GM04503 (cell line): ENCODE results near the gene CSF2RB.

Source experiments
- DNase-seq: peaks from one replicate; pipeline ENCODE4 v3.0.0-alpha.2; 2012; ENCODE audit warnings: low read depth

CSF2RB gene

DNA sequence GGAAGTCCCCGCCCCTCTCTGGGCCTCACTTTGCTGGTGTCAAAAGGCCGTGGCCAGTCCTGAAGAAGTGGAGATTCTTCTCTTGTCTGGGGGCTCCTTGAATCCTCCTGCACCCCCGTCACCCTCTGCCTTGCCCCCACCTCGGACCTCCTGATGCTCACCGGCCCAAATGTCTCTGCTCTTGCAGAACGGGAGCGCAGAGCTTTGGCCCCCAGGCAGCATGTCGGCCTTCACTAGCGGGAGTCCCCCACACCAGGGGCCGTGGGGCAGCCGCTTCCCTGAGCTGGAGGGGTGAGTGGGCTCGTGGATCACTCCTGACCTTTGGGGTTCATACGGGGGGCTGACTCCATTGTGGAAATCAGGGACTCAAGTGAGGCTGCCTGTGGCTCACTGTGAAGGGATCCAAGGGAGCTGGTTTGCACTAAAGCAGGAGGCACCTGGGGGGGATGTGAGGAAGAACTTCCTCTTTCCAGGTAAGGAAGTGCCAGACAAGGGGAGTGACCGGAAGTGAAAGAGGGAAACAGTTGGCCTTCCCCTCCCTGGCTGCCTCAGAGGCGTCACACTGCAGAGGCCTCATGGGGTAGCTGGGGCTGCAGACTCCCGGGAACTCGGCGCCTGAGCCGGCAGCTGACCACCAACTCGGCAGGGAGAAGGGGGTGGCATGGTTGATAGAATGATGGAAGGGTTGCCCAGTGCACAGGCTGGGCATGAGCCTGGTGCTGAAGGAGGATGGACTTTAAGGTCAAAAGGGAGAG, 23.1 kb downstream of the CSF2RB start:
- no peak for DNase-seq

DNA sequence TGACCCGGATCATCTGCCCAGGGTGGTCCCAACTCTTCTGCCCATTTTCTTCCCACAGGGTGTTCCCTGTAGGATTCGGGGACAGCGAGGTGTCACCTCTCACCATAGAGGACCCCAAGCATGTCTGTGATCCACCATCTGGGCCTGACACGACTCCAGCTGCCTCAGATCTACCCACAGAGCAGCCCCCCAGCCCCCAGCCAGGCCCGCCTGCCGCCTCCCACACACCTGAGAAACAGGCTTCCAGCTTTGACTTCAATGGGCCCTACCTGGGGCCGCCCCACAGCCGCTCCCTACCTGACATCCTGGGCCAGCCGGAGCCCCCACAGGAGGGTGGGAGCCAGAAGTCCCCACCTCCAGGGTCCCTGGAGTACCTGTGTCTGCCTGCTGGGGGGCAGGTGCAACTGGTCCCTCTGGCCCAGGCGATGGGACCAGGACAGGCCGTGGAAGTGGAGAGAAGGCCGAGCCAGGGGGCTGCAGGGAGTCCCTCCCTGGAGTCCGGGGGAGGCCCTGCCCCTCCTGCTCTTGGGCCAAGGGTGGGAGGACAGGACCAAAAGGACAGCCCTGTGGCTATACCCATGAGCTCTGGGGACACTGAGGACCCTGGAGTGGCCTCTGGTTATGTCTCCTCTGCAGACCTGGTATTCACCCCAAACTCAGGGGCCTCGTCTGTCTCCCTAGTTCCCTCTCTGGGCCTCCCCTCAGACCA, 24.0 kb downstream of the CSF2RB start:
- no peak for DNase-seq

DNA sequence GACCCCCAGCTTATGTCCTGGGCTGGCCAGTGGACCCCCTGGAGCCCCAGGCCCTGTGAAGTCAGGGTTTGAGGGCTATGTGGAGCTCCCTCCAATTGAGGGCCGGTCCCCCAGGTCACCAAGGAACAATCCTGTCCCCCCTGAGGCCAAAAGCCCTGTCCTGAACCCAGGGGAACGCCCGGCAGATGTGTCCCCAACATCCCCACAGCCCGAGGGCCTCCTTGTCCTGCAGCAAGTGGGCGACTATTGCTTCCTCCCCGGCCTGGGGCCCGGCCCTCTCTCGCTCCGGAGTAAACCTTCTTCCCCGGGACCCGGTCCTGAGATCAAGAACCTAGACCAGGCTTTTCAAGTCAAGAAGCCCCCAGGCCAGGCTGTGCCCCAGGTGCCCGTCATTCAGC, 24.6 kb downstream of the CSF2RB start:
- DNase-seq, result no peak

DNA sequence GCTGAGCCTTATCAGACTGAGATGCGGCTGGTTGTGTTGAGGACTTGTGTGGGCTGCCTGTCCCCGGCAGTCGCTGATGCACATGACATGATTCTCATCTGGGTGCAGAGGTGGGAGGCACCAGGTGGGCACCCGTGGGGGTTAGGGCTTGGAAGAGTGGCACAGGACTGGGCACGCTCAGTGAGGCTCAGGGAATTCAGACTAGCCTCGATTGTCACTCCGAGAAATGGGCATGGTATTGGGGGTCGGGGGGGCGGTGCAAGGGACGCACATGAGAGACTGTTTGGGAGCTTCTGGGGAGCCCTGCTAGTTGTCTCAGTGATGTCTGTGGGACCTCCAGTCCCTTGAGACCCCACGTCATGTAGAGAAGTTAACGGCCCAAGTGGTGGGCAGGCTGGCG, 25.5 kb downstream of the CSF2RB start:
- no peak for DNase-seq

DNA sequence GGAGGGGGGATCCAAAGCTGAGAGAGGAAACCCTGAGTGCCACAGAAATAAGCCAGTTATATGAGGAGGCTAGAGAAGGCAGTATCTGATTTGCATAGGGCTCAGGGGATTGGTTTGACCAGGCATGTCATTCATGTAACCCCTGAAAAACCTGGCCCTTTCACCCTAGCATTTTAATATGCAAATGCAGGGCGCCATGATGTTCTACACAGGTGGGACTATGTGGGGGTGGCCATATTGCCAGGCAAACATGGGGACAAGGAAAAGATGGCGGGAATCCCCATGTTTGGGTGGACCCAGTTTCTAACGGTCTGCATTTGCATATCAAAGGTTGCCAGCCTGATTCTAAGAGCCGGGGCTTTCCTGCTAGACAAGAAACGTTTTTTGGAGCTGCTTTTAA, 27.2 kb downstream of the CSF2RB start:
- no peak for DNase-seq

DNA sequence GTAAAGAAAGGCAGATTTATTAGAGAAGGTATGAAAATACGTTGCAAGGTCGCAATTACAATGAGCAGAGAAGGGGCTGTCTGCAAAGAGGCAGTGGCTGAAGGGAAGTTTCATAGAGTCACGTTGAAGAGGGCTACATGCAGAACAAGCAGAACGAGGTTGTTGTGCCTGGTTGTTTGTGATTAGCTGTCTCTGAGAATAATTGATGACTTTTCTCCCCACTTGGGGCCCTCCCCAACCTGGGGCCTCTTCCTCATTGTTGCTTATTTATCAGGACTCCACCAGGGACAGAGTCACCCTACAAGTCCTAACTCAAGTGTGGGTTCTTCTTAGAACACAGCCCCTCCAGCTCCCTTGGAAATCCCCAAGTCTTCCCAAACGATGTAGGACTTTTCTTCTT, 29.1 kb downstream of the CSF2RB start:
- DNase-seq, result no peak

DNA sequence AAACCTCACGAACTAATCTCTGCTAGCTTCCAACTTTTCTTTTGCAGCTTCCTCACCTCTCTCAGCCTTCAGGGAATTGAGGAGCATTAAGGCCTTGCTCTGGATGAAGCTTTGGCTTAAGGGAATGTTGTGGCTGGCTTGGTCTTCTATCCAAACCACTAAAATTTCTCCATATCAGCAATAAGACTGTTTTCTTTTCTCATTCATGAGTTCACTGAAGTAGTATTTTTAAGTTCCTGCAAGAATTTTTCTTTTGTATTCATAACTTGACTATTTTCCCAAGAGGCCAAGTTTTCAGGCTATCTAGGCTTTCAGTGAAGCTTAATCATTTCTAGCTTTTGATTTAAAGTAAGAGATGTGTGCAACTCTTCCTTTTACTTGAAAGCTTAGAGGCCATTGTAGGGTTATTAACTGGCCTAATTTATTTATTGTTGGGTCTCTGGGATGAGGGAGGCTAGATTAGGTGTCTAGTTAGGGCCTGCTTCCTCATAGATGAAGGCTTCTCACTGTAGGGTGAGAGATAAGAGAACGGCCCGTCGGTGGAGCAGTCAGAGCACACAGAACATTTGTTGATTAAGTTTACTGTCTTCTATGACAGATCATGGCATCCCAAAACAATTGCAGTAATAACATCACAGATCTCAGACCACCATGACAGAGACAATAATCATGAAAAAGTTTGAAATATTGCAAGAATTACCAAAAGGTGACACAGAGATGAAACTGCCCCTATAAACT, 33.2 kb downstream of the CSF2RB start:
- no peak for DNase-seq

DNA sequence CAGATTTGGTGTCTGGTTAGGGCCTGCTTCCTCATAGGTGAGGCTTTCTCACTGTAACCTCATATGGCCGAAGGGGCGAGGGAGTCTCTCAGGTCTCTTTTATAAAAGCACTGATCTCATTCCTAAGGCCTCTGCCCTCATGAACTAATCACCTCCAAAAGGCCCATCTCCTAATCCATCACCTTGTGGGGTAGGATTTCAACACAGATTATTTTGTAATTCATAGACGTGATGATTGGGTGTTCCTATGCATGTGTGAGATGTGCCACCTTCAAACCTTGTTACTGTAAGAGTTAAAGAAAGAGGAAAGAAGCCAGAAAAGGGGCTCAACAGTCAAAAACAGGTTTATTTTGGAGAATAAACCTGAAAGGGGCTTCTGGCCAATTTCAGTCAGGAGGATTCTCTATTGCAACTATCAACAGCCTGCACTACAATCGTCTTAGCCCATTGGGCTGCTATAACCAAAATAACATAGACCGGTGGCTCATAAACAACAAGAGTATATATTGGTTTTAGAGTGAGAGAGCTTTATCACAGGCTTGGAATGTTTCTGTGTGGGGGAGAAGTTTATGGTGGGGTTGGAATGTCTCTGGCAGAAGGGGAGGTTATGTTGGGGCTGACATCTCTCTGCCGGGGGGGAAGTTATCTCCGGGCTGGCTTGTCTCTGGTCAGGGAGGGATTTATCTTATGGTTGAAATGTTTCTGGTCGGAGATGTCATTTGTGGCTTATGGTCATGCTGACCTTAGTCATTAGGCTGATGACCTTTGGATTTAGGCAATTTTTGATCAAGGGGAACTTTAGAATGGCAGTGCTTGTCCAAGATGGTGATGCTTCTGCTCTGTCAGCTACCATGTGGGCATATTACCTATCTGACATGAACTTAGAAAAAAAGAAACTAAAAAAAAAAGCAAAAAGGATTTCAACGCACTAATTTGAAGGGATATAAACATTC, 35.1 kb downstream of the CSF2RB start:
- no peak for DNase-seq

DNA sequence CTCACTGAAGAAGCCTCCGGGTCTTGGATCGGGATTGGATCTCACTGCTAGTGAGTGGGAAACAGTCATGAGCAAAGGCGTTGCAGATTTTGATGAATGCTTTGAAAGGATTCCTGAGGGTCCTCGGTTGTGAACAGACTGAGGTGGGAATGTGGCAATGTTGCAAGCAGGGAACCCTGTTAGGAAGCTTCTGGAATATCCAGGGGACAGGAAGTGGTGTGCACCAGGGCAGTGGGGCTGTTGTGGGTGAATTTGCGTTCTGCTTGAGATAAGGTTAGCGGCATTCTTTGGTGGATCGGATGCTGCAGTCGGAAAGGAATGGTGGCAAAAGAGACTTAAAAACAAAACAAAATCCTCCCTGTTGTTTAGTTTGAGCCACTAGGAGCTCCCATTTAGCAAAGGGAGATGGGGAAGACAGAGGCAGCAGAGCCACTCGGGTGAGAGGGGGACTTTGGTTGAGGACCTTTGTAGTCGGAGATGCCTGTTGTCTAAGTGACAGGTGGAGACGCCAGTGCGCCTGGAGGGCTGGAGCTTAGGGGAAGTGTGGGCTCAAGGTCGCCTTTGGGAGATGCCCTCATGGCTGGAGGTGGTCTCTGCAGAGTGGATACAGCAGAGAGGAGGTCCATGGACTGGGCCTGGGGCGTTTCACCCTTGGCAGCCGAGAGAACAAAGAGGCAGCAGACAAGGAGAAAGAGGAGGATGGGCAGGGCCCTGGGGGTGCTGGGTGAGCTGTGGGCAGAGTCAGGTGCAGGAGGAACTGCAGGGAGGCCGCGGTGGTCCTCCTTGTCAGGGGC, 37.6 kb downstream of the CSF2RB start:
- no peak for DNase-seq

DNA sequence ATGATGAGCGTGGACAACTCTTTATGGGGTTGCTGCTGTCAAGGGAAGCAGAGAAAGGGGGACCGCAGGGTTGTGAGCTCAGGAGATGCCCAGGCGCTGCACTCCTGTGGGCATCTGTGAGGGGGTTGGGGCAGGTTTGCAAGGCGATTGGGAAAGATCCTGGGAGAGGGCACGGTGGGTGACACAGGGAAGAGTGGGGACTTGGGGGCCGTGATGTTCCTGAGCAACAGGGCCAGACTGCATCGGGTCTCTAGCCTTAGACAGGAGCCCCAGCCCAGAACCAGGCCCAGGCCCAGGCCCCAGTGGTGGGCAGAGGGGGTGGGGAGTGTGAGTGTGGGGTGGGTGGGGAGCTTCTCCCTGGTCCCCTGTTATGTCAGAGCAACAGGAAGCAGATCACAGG, 38.3 kb downstream of the CSF2RB start:
- DNase-seq, result no peak

DNA sequence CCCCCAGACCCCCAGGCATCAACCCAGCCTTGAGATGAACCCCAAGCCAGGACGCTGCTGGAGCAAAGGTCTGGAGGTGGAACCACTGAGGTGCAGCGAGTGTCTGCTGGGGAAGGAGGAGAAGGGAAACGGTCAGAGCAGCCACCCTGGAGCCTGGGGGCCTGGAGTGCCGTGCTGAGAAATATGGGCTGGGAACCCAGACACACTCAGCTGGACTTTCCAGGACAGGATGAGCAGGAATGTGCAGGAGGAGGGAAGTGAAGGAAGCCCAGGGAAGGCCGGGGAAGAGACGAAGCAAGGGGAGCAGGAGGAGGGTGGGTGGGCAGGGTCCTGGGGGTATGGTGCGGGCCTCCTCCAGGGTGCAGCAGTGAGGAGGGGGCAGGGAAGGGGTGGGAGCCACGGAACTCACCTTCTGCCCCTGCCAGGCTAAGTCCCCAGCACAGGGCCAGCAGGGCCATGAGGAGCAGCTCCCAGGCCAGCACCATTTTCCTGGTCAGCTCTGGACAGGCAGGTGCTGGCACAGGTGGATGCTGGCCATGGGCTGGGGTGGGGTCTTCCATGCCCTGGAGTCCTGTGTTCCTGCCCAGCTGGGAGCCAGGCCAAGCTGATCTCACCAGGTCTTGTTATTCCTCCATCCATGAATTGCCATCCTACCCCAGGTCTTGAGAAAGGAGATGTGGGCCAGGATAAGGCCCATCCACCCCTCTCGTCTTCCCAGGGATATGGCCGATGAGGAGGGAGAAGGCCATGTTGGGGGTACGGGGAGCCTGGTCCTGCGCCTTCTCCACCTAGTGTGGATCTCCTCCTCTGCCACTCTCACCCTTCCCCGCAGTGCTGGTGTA, 40.0 kb downstream of the CSF2RB start:
- no peak for DNase-seq

DNA sequence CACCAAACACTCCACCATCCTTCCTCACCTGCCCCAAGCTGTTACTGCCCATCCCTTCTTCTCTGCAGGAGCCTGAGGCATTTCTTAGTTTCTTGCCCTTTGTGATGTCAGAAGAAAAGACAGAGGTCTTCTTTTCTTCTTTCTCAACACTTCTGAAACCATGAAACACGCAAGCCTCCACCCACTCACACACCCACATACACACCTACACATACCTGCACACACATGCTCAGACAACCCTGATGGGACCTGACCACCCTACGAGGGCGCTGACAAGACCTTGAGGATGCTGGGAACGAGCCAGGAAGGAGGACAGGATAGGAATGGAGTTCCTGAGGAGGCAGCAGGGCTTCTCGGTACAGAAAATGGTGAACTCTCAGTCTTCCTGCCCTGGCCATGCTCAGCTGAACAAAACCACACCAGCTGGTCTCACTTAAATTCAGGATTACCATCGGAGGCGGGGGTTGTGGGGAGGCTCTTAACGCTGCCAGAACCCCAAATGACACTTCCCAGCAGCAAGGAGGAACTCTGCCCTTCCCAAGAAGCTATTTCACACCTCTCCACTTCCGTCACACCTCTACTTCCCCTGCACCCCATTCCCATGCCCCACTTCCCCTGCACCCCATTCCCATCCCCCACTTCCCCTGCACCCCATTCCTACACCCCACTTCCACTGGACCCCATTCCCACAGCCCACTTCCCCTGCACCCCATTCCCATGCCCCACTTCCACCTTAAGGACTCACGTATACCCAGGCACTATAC, 41.0 kb downstream of the CSF2RB start:
- no peak for DNase-seq

DNA sequence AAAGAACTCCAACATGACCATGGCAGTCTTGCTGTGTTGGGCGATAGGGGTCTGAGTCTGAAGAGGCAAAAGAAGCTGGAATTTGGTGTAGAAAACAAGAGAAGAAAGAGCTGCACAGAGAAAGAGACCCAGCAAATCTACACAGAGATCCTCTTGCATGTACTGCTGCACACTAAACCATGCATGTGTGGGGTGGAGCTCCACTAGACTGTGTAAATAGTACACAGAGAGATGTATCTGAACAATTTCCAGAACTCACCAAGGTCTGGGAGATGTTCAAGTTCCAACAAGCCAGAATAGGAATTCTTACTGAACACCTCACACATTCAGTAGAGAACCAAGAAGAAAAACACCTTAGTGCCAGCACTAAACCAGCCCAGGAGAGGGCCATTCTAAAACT, 42.3 kb downstream of the CSF2RB start:
- no peak for DNase-seq

DNA sequence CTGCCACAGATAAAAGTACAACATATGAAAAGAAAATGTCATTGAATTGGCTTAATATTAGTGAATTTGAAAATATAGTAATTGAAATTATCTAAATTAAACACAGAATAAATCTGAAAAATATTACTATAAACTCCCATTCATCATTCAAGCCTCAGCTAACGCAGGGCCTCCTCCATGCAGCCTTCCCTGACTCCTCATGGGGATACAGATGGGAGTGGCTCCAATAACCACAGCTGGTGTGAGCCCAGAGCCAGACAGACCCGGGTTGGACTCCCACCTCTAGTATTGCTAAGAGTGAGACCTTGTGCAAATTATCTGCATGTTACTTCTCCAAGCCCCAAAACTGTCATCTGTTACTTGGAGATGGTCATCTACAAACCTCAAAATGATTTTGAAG, 44.9 kb downstream of the CSF2RB start:
- no peak for DNase-seq

DNA sequence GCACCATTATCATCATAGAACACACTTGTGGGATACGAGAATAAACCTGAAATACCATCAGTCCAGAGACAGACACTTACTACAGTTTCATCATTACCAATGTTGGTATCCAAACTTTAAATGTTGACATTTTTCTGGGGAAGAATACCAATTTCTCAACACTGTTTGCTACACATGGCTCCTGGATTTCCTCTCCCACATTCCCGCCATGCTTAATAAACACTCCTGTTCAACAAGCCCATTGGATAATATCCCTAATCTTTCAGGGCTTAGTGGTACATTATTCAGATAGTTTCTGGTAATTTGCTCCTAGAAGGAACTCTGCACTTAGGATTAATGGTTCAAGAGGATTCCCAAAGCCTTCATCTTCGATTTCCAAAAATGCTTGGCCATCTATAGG, 48.2 kb downstream of the CSF2RB start:
- DNase-seq, result no peak

DNA sequence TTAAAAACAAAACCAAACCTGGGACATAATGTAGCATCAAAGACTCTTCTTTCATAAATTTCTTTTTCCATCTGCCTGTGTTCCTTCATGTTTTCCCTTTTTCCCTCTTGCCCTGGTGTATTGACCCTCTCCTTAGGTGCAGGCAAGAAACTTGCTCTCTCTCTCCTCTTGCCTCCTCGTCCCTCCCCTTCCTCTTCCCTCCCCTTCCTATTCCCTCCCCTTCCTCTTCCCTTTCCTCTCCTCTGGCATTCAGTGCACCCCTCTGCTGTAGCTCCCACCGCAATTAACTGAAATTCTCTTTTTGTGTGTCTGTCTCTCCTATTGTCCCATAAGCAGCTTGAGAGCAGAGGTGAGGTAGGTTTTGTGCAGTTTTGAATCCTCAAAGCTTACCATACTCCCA, 49.9 kb downstream of the CSF2RB start:
- DNase-seq, result no peak

DNA sequence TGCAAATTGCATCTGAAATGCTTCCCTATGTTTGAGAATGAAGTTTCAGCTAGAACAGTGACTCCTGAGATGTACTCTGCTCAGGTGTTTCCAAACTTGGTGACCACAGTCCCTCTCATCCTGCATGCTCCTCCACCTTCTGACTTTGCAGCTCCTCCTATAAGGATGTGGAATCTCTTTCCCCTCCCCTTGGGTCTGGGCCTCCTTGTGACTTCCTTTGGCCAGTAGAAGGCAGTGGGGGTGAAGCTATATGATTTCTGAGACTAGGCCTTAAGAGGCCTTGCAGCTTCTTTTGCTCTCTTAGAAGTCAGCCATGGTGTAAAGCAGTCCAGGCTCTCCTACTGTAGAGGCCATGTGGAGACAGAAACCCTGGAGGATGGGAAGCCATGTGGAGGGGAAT, 50.7 kb downstream of the CSF2RB start:
- no peak for DNase-seq

DNA sequence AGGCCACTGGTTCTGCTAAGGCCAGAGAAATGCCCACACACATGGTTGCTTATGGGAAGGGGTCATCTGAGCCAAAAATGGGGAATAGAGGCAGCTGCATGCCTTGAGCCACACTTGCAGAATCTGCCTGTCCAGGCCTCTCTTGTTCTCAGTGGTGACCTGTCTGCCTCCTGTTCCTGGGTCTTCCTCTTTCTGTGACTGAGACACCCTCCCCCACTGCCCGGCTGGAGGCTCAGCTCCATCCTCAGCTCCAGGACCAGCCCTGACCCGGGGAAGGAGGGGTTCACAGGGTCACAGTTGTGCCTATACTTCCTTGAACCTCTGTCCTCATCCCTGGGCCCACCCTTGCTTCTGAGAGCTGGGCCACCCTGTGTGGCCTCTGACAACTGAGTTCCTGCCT, 52.3 kb downstream of the CSF2RB start:
- DNase-seq, result no peak

DNA sequence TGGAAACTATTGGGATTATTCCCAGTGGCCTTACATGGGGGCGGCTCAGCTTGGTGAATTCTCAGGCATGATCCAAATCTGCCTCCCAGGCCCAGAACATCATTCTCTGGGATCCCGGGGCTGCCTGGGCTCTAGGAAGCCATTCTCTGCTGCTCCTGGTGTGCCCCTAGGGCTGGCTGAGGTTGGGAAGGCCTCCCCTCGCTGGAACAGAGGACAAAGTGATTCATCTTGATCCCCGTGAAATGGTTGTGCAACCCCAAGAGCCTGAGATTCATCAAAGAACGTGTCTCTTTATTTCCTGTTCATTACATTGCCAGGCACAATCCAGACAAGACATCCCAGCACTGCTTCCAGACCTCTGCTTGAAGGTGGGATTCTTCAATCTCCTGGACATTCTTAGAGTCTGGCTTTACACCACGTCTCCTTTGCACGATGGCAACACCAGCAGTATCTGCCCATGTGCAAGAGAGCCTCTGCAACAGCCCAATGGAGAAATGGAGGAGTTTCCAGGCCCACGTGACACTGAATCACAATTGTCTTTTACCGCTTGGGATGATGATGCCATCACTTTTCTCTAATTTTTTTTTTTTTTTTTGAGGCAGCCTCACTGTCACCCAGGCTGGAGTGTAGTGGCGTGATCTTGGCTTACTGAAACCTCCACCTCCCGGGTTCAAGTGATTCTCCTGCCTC, 53.6 kb downstream of the CSF2RB start:
- no peak for DNase-seq
